OCI-LY3 (cell line): ENCODE measurements around the gene PPIP5K2.
"Not testable (repeated sequence)": the region's sequence is repeated elsewhere in the genome, so short reads cannot be mapped to it uniquely, and the experiment has no call there.

Source experiments
- H2AFZ ChIP-seq: fragments of 200-600, 300-600 bp; shearing (Covaris generic); 2 replicates; pipeline ENCODE4 v1.6.0; 2014; ENCODE audit warnings: antibody characterized with exemption, low read depth, low read length
- H3K27ac ChIP-seq: fragments of 200-600, 300-600 bp; sonication (generic); 2 replicates; pipeline ENCODE4 v1.5.1; 2014; ENCODE audit warnings: mild to moderate bottlenecking, low read length, moderate library complexity, mixed read lengths
- H3K27me3 ChIP-seq: fragments of 200-600, 300-600 bp; sonication (generic); 2 replicates; pipeline ENCODE4 v1.6.1; 2014; ENCODE audit warnings: low read depth, low read length, mixed read lengths
- H3K36me3 ChIP-seq: fragments of 200-600, 300-600 bp; sonication (generic); replicated peaks from 2 replicates; pipeline ENCODE3; 2014; ENCODE audit warnings: low read depth, low read length, mixed read lengths
- H3K4me1 ChIP-seq: fragments of 300-600, 200-600 bp; sonication (generic); 2 replicates; pipeline ENCODE4 v1.6.1; 2014; ENCODE audit warnings: low read length, mixed read lengths
- H3K4me2 ChIP-seq: fragments of 200-600, 300-600 bp; sonication (generic); 2 replicates; pipeline ENCODE4 v1.6.1; 2014; ENCODE audit warnings: low read length, mixed read lengths
- H3K4me3 ChIP-seq: fragments of 300-600, 200-600 bp; sonication (generic); 2 replicates; pipeline ENCODE4 v1.5.1; 2014; ENCODE audit warnings: antibody characterized with exemption, mild to moderate bottlenecking, low read length, moderate library complexity
- H3K79me2 ChIP-seq: fragments of 300-600, 200-600 bp; shearing (Covaris generic); 2 replicates; pipeline ENCODE4 v1.6.1; 2014; ENCODE audit warnings: mild to moderate bottlenecking, low read length, mixed read lengths
- H3K9ac ChIP-seq: fragments of 300-600, 200-600 bp; shearing (Covaris generic); 2 replicates; pipeline ENCODE4 v1.6.0; 2014; ENCODE audit warnings: mild to moderate bottlenecking, low read length, moderate library complexity
- H3K9me3 ChIP-seq: fragments of 200-600, 300-600 bp; shearing (Covaris generic); 2 replicates; pipeline ENCODE4 v1.6.1; 2014; ENCODE audit warnings: low read length, mixed read lengths; ENCODE audit not compliant: insufficient read depth
- H4K20me1 ChIP-seq: fragments of 200-600, 300-600 bp; sonication (generic); 2 replicates; pipeline ENCODE4 v1.6.1; 2016; ENCODE audit warnings: low read length, mixed read lengths; ENCODE audit not compliant: insufficient read depth
- EZH2phosphoT487 ChIP-seq: fragments of 200-600 bp; shearing (Covaris generic); IDR thresholded peaks from 2 replicates; pipeline ENCODE4 v1.6.1; 2018; ENCODE audit warnings: antibody characterized with exemption, mixed run types, low read depth
- TF ChIP-seq, protein P1 (sequence below): fragments of 200-600, 300-600 bp; sonication (generic); IDR thresholded peaks from 2 replicates; pipeline ENCODE4 v1.5.1; 2014; ENCODE audit warnings: antibody characterized with exemption, low read length, low read depth

PPIP5K2 gene

GRCh38 chr5:103119765-103120606, at the start of gene PPIP5K2, which contains the start of gene GIN1:
Gene PPIP5K2 (plus strand): TSS chr5:103120301. CDS start chr5:103129590, 9,289 bp downstream.
Gene GIN1 (minus strand): TSS chr5:103120138. CDS start chr5:103108707, 11,431 bp downstream.
- Histone ChIP-seq H3K36me3 (no peaks in the 10 kb centered on the region), H3K79me2 (peaks cover 68% of the 10 kb centered on the region)

GRCh38 chr5:103073500-103073899, 46.6 kb upstream of the PPIP5K2 start:
- H3K4me2 ChIP-seq, H3K9me3 ChIP-seq, H3K27me3 ChIP-seq, H4K20me1 ChIP-seq, H3K9ac ChIP-seq, H3K79me2 ChIP-seq, H3K27ac ChIP-seq, H3K4me1 ChIP-seq, H2AFZ ChIP-seq, H3K4me3 ChIP-seq, H3K36me3 ChIP-seq: not testable (repeated sequence)

More at GRCh38 chr5:103119765-103120606, at the start of gene PPIP5K2, which contains the start of gene GIN1:
- Histone ChIP-seq H3K4me1 (peaks cover 19% of the 10 kb centered on the region), H3K27ac (peak within 1 kb of the TSS; percentile 97), H3K4me2 (peak within 1 kb of the TSS; percentile 95), H3K9me3 (no peaks in the 10 kb centered on the region), H4K20me1 (no peaks in the 10 kb centered on the region), H3K4me3 (peak within 1 kb of the TSS; percentile 98), H2AFZ (peak within 1 kb of the TSS; percentile 81), H3K27me3 (no peaks in the 10 kb centered on the region), H3K9ac (peak within 1 kb of the TSS; percentile 97)
- no peak for TF ChIP-seq EZH2phosphoT487
- TF ChIP-seq, protein P1, sequence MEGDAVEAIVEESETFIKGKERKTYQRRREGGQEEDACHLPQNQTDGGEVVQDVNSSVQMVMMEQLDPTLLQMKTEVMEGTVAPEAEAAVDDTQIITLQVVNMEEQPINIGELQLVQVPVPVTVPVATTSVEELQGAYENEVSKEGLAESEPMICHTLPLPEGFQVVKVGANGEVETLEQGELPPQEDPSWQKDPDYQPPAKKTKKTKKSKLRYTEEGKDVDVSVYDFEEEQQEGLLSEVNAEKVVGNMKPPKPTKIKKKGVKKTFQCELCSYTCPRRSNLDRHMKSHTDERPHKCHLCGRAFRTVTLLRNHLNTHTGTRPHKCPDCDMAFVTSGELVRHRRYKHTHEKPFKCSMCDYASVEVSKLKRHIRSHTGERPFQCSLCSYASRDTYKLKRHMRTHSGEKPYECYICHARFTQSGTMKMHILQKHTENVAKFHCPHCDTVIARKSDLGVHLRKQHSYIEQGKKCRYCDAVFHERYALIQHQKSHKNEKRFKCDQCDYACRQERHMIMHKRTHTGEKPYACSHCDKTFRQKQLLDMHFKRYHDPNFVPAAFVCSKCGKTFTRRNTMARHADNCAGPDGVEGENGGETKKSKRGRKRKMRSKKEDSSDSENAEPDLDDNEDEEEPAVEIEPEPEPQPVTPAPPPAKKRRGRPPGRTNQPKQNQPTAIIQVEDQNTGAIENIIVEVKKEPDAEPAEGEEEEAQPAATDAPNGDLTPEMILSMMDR, result no peak

- Histone ChIP-seq H3K4me3 (no peak overlapping the region), H3K9me3 (no peaks in the 10 kb centered on the region), H3K4me2 (no peak overlapping the region), H3K79me2 (no peaks in the 10 kb centered on the region), H3K4me1 (no peaks in the 10 kb centered on the region), H3K9ac (no peak overlapping the region), H4K20me1 (no peaks in the 10 kb centered on the region), H3K36me3 (no peaks in the 10 kb centered on the region), H3K27ac (no peak overlapping the region), H2AFZ (no peak overlapping the region), H3K27me3 (no peaks in the 10 kb centered on the region)
- TF ChIP-seq, protein P1, result no peak
- TF ChIP-seq EZH2phosphoT487, result no peak
Observed at GRCh38 chr5:103075442-103075841, 44.7 kb upstream of the PPIP5K2 start.

- 0 out of 2 replicates have a peak, but pooled peaks cover 7% of the 10 kb centered on the region for H3K9me3 ChIP-seq
- TF ChIP-seq, protein P1, result no peak
- no peak for TF ChIP-seq EZH2phosphoT487
- no peak overlapping the region for H3K4me2 ChIP-seq
- H4K20me1 ChIP-seq, result no peaks in the 10 kb centered on the region
- H3K79me2 ChIP-seq, result no peaks in the 10 kb centered on the region
- H3K36me3 ChIP-seq, result peaks cover 13% of the 10 kb centered on the region
- no peak overlapping the region for H2AFZ ChIP-seq
- no peaks in the 10 kb centered on the region for H3K4me1 ChIP-seq
- H3K9ac ChIP-seq, result no peak overlapping the region
- H3K27ac ChIP-seq, result no peak overlapping the region
- H3K27me3 ChIP-seq, result no peaks in the 10 kb centered on the region
- H3K4me3 ChIP-seq, result no peak overlapping the region
Observed at GRCh38 chr5:103079796-103080195, 40.3 kb upstream of the PPIP5K2 start.
